LNCaP clone FGC (cell line): ENCODE measurements around the gene GCK.

ENCODE experiments used
- DNase-seq: peaks from one replicate; pipeline ENCODE4 v3.0.0-alpha.2; 2011; ENCODE audit warnings: low read depth
- H3K4me3 ChIP-seq: 2 replicates; pipeline ENCODE4 v1.5.1; 2011; ENCODE audit warnings: mild to moderate bottlenecking, low read depth, low read length, control low read depth
- TF ChIP-seq, protein P1 (sequence below): IDR thresholded peaks from 2 replicates; pipeline ENCODE4 v1.5.1; 2012; ENCODE audit warnings: mild to moderate bottlenecking; ENCODE audit not compliant: control insufficient read depth, insufficient read depth; ENCODE audit errors: extremely low read depth

The GCK gene

DNA sequence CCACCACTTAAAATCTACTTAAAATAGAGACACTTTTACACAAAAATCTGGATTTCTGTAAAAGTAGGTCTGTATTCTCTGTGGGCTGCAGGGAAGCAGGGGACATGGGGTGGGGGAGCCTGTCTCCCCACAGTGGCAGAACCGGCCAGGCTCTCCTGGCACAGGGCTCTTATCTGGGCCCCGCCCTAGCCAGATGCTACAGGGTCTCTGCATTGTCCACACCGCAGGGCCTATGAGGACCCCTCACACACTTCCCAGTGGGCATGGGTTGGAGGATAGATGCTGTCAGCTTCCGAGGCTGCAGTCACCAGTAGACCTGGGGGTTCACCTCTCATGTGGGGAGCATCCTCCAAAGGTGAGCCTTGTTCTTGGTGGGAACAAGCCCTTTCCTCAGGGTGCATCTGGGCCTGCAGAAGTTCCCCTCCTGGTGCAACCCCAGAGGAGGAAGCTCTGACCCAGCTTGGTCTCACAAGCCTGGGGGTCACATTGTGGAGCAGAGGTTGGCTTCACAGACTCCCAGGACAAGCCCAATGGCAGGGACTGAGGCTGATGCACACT, 32.7 kb downstream of the GCK start:
- H3K4me3 ChIP-seq = no peak overlapping the region
- TF ChIP-seq, protein P1, sequence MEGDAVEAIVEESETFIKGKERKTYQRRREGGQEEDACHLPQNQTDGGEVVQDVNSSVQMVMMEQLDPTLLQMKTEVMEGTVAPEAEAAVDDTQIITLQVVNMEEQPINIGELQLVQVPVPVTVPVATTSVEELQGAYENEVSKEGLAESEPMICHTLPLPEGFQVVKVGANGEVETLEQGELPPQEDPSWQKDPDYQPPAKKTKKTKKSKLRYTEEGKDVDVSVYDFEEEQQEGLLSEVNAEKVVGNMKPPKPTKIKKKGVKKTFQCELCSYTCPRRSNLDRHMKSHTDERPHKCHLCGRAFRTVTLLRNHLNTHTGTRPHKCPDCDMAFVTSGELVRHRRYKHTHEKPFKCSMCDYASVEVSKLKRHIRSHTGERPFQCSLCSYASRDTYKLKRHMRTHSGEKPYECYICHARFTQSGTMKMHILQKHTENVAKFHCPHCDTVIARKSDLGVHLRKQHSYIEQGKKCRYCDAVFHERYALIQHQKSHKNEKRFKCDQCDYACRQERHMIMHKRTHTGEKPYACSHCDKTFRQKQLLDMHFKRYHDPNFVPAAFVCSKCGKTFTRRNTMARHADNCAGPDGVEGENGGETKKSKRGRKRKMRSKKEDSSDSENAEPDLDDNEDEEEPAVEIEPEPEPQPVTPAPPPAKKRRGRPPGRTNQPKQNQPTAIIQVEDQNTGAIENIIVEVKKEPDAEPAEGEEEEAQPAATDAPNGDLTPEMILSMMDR = no peak
- no peak for DNase-seq

DNA sequence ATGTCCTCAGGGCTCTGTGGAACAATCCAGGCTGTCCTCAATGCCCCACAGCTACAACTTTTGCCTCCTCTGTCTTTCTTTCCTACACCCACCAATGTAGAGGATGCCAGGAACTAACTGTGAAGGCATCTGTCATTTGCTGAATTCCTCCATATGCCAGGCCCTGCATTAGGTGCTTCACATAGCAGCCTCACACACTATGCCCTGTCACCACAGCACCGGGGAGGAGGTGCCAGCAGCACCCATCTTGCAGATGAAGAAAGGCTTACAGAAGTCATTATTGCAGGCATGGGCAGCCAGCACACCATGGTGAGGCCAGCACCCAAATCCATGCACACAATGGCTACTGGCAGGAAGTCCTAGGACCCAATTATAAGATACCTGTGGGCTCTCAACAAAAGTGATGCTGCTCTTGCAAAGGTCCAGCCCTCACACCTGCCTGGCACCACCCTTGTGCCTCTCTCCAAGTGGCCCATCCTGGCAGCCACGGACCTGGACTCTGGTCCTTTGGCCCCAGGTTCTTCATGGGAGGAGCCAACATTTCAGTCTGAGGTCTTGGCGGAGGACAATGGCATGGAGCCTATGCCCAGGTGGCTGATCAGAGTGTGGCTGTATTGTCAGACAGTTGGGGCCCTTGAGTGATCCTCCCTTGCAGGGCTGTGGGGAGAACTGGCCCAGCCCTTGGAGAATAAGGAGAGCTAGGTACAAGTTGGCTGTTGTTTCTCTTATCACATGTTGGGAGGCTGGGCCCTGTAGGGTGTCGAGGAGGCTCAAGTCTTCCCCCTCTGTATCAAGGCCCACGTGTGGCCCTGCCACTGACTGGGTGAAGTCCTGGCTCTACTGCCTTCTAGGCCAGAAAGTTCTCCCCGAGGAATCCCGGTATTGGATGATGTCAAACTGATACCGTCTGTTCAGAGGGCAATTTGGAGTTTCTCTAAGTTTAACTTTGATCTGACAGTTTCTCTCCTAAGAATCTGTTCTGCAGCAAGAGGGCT, 33.8 kb downstream of the GCK start:
- TF ChIP-seq, protein P1 = no peak
- DNase-seq = no peak
- H3K4me3 ChIP-seq = no peak overlapping the region

DNA sequence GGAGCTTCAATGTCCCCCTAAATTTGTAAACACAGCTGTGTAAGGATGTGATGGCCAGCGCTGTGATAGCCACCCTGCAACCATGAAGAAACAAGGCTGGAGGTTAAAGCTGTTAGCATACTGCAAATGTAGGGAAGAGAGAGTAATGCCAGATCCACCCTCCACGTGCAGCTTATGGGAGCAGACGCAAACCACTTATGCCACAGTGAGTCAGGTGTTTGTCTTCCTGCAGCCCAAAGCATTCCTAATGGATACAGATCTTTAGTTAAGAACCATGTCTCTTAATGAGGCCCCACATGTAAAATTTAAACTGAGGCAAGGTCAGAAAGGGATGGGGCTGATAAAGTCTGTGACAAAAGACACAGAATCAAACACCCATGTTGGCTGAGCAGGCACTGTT, 34.5 kb downstream of the GCK start:
- TF ChIP-seq, protein P1 = no peak
- no peak for DNase-seq
- no peak overlapping the region for H3K4me3 ChIP-seq

DNA sequence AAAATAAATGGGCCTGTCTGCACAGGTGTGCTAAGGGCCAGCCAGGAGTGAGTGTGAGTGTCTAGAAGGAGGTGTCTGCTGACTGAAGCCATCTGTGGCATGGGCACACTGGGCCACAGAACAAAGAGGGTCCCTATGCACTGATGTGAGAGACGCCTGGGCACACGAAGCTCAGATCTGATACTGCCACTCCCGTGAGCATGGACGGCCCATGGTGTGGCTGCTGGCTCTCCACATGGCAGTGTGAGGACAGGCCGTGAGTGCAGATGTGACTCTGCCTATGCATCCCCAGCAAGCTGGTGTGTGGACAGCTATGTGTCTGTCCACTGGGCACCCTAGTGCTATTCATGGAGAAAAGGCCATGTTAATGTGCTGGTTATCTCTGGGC, 35.3 kb downstream of the GCK start:
- H3K4me3 ChIP-seq = no peak overlapping the region
- DNase-seq = no peak
- TF ChIP-seq, protein P1 = no peak

DNA sequence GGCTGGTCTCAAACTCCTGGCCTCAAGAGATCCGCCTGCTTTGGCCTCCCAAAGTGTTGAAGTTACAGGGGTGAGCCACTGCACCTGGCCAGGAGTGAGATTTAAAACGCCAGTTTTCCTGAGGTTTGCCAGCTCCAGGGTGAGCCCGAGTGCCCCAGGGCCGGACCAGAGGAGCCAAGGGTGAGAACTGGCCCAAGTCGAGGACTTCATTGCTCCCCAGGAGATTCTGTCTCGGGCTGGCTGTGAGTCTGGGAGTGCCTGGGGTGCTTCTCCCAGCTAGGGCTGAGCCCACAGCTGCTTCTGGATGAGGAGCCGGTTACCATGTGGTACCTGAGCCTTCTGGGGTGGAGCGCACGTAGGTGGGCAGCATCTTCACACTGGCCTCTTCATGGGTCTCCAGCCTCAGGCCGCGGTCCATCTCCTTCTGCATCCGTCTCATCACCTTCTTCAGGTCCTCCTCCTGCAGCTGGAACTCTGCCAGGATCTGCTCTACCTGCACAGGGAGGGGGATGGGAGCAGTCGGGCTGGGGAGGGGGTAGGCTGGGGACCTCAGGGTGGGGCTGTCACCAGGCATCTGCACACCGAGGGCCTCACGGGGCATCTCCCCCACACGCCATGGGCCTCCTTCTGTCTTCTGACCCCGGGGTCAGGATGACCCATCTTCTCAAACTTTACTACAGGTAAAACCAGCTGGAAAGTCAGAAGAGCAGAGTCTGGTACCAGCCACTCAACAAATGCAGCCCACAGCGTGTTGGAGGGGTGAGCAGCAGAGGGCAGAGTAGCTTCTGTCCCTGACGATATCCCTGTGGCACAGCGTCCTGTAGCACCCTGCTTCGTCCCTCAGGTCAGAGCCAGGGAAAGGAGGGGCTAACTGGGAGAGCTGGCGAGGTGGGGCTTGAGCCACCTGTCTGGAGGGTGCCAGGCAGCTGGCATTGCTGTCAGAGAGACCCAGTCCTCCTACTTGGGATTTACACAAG, 36.0 kb downstream of the GCK start:
- no peak overlapping the region for H3K4me3 ChIP-seq
- TF ChIP-seq, protein P1 = no peak
- no peak for DNase-seq

DNA sequence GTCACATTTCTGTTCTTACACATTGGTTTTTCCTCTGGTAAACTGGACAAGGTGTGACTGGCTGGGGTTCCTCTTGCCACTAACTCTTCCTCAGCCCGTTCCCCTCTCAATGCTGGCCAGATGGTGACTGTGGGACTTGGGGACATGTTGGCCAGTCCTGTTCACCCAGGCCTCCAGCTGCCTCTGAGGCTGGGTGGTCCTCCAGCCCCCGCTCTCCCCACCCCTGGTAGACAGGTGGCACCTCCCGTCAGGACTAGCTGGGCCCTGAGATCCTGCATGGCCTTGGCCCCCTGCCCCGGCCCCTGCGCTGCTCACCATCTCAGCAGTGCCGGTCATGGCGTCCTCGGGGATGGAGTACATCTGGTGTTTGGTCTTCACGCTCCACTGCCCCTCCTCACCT, 37.3 kb downstream of the GCK start:
- no peak overlapping the region for H3K4me3 ChIP-seq
- no peak for DNase-seq
- TF ChIP-seq, protein P1 = no peak
